Thymus (tissue), 11 donors: Measurements from ENCODE around the gene NSUN5. TPM values are rescaled to one million over a fixed set of nuclear protein-coding genes. Genes with fewer than 3 reads are reported as not detected.
"Not testable (repeated sequence)": the region's sequence is repeated elsewhere in the genome, so short reads cannot be mapped to it uniquely, and the experiment has no call there.

ENCODE experiments used
- DNase-seq, 9 donors: peaks; one replicate each; pipeline ENCODE4 v3.0.0-alpha.2; 2013; ENCODE audit warnings: low spot score in 9 of 9, low read depth in 6 of 9, missing footprints in 1 of 9
- H3K27ac ChIP-seq, 2 donors: one replicate each; pipeline ENCODE4 v1.5.1; 2013; ENCODE audit warnings: control low read depth in 1 of 2, low read depth in 1 of 2, low read length in 1 of 2, mild to moderate bottlenecking in 1 of 2, moderate library complexity in 1 of 2
- H3K27me3 ChIP-seq, 2 donors: one replicate each; pipeline ENCODE4 v1.5.1; 2013; ENCODE audit warnings: low read length in 1 of 2; ENCODE audit not compliant: control insufficient read depth in 2 of 2, insufficient read depth in 1 of 2
- H3K36me3 ChIP-seq, 2 donors: one replicate each; pipeline ENCODE4 v1.5.1; 2013; ENCODE audit warnings: low read length in 1 of 2, mild to moderate bottlenecking in 1 of 2, moderate library complexity in 1 of 2; ENCODE audit not compliant: control insufficient read depth in 2 of 2, insufficient read depth in 2 of 2
- H3K4me1 ChIP-seq, 2 donors: one replicate each; pipeline ENCODE4 v1.5.1; 2013; ENCODE audit warnings: low read length in 2 of 2; ENCODE audit not compliant: control insufficient read depth in 2 of 2, insufficient read depth in 2 of 2
- H3K4me3 ChIP-seq, 2 donors: one replicate each; pipeline ENCODE4 v1.5.1; 2013; ENCODE audit warnings: low read length in 2 of 2, control low read depth in 1 of 2, mild to moderate bottlenecking in 1 of 2
- H3K9me3 ChIP-seq, 2 donors: one replicate each; pipeline ENCODE4 v1.5.1; 2013; ENCODE audit warnings: low read length in 1 of 2, mild to moderate bottlenecking in 1 of 2; ENCODE audit not compliant: control insufficient read depth in 2 of 2, insufficient read depth in 1 of 2
- WGBS: extraction: QIAGEN DNeasy Blood & Tissue Kit; methylation state at CpG from one replicate; pipeline ENCODE4 v1.1.7; 2013; 5-methylcytosine and 5-hydroxymethylcytosine counted together
- polyA plus RNA-seq: library from polyadenylated mRNA; stranded (reverse); fragments of 200-250 nt; gene quantifications from one replicate; pipeline ENCODE4 v1.2.3, GENCODE V29; 2013
- total RNA-seq: library from RNA; stranded (reverse); fragments of 120-200 nt; gene quantifications from one replicate; pipeline ENCODE4 v1.2.4, GENCODE V29; 2013
- donor health status: healthy.

The NSUN5 gene
- total and polyA plus RNA-seq, 2 donors = 28.9 to 42.1 TPM

DNA sequence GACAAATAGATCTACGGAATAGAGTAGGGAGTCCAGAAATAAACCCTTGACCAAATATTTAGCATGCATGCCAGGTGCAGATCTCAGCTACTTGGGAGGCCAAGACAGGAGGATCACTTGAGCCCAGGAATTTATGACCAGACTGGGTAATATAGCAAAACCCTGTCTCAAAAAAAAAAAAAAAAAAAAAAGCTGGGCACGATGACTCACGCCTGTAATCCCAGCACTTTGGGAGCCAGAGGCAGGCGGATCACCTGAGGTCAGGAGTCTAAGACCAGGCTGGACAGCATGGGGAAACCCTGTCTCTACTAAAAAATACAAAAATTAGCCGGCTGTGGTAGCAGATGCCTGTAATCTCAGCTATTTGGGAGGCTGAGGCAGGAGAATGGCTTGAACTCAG lies 31.4 kb downstream of the NSUN5 start:
- H3K4me1 ChIP-seq = not testable (repeated sequence)
- 95% methylated on average over 1 of the region's 5 CpGs for WGBS

DNA sequence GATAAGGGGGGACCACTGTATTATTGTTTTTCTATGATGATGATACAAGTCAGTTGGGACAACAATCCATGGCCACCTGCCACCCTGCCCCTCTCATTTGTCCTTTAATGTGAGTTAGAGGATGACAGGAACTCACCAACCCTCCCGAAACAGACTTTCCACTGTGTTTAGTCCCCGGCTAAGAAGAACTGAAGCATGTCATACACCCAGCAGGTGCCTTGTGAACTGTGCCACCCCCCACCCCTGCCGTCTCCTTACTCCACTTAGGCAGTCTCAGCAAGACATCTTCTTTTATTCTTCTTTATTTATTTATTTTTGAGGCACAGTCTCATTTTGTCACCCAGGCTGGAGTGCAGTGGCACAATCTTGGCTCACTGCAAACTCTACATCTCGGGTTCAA lies 40.8 kb downstream of the NSUN5 start:
- WGBS = 97% methylated on average over 3 of the region's 4 CpGs
- not testable (repeated sequence) for DNase-seq, H3K4me3 ChIP-seq, H3K4me1 ChIP-seq, H3K27me3 ChIP-seq, H3K9me3 ChIP-seq, H3K36me3 ChIP-seq, H3K27ac ChIP-seq

More for the DNA sequence above, 31.4 kb downstream of the NSUN5 start:
- H3K4me3 ChIP-seq, H3K27ac ChIP-seq, DNase-seq, H3K36me3 ChIP-seq, H3K27me3 ChIP-seq, H3K9me3 ChIP-seq: not testable (repeated sequence)

DNA sequence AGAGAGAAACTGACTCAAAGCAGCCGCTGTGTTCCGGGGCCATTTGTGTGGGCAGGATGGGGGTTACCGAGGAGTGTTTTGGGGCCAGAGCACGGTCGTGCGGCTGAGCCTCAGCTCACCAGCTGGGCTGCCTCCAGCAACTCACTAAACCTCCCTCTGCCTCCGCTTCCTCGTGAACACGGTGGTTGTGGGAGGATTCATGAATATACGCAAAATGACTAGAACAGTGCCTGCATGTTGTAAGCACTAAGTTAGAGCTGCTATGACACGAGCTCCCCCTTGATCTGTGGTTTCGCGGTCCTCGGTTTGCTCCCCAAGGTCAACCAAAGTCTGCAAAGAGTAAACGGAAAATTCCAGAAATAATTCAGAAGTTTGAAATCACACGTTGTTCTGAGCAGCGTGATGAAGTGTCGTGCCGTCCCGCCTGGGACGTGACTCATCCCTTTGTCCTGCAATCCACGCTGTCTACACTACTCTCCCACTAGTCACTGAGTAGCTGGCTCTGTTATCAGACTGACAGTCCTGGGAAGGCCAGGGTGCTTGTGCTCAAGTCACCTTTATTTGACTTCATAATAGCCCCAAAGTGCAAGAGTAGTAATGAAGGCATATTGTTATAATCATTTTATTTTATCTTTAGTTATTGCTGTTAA lies 41.8 kb downstream of the NSUN5 start:
- not testable (repeated sequence) for H3K27me3 ChIP-seq, DNase-seq, H3K27ac ChIP-seq, H3K9me3 ChIP-seq, H3K36me3 ChIP-seq, H3K4me1 ChIP-seq, H3K4me3 ChIP-seq
- no CpG with 5 or more reads among the region's 22 CpGs for WGBS

DNA sequence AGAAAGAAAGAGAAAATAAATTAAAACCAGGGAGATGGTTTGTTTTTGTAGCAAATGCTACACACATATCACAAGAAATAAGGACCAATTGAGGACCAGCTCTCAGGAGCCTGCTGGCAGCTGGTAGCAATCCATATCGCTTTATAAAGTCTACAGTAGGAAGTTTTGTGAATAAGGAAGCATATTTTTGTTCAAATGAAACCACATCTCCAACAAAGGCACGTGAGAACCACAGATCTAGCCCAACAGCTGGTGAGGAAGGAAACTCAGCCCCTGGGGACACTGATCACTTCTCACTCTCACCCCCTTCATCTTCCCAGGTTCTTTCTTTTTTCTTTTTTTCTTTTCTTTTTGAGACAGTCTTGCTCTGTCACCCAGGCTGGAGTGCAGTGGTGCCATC lies 46.2 kb downstream of the NSUN5 start:
- WGBS = 0% methylated on average over 1 of the region's 2 CpGs

More for the DNA sequence above, 46.2 kb downstream of the NSUN5 start:
- not testable (repeated sequence) for H3K27me3 ChIP-seq, H3K9me3 ChIP-seq, DNase-seq, H3K4me1 ChIP-seq, H3K4me3 ChIP-seq, H3K36me3 ChIP-seq, H3K27ac ChIP-seq

Other genes with a start within 250 kb of the NSUN5 start
- not detected for gene SPDYE9, start 222.8 kb downstream of the NSUN5 start, total RNA-seq
- 0.07 TPM for gene SPDYE9, start 222.8 kb downstream of the NSUN5 start, polyA plus RNA-seq
- 0.09 TPM for gene TRIM50, start 19.3 kb upstream of the NSUN5 start, total RNA-seq
- 0.21 TPM for gene TRIM50, start 19.3 kb upstream of the NSUN5 start, polyA plus RNA-seq
- gene FKBP6, start 19.3 kb upstream of the NSUN5 start, total RNA-seq = 0.19 TPM
- 0.50 TPM for gene FKBP6, start 19.3 kb upstream of the NSUN5 start, polyA plus RNA-seq
- gene FZD9, start 125.0 kb upstream of the NSUN5 start, total RNA-seq = 0.76 TPM
- gene FZD9, start 125.0 kb upstream of the NSUN5 start, polyA plus RNA-seq = 0.62 TPM
- 50.1 TPM for gene BAZ1B, start 213.5 kb upstream of the NSUN5 start, total RNA-seq
- 18.7 TPM for gene BAZ1B, start 213.5 kb upstream of the NSUN5 start, polyA plus RNA-seq
- gene BCL7B, start 248.9 kb upstream of the NSUN5 start, total RNA-seq = 13.3 TPM
- gene BCL7B, start 248.9 kb upstream of the NSUN5 start, polyA plus RNA-seq = 54.9 TPM